H1 (cell line): Measurements from ENCODE around the gene PRKAG3. TPM values are rescaled to one million over a fixed set of nuclear protein-coding genes. Genes with fewer than 3 reads are reported as not detected.

Experiments
- CTCF ChIA-PET: fragments of 300-600 bp; sonication (Branson Sonifier 250); formaldehyde crosslinking; loops from one replicate; lab custom pipeline; 2021; ENCODE audit not compliant: partially characterized antibody; lab: Charles Lee
- POLR2A ChIA-PET: fragments of 300-600 bp; sonication (Branson Sonifier 250); formaldehyde crosslinking; loops from one replicate; lab custom pipeline; 2021; ENCODE audit warnings: inconsistent platforms; ENCODE audit not compliant: partially characterized antibody; lab: Charles Lee
- DNase-seq, 2 experiments: peaks; one replicate each; pipeline versions ENCODE4 v3.0.0 to v3.0.0-alpha.2; 2010 to 2022; ENCODE audit warnings: low spot score in 2 of 2, low read depth in 1 of 2, mixed read lengths in 1 of 2
- FAIRE-seq: peaks from 2 replicates; lab custom pipeline; 2011; peaks lifted over from hg19 to GRCh38; lab: Jason Lieb, UNC
- H2AFZ ChIP-seq: 2 replicates; pipeline ENCODE4 v1.8.1; 2012; ENCODE audit warnings: low read length, inconsistent platforms
- H2AK5ac ChIP-seq: 2 replicates; pipeline ENCODE4 v1.6.1; 2013; ENCODE audit warnings: low read depth, low read length
- H2BK120ac ChIP-seq: replicated peaks from 2 replicates; pipeline ENCODE3; 2013; ENCODE audit warnings: low read depth, low read length, inconsistent platforms
- H2BK12ac ChIP-seq: 2 replicates; pipeline ENCODE4 v1.6.1; 2013; ENCODE audit warnings: low read depth, low read length
- H2BK15ac ChIP-seq: 2 replicates; pipeline ENCODE4 v1.6.1; 2013; ENCODE audit warnings: low read length
- H2BK20ac ChIP-seq: 2 replicates; pipeline ENCODE4 v1.6.1; 2013; ENCODE audit warnings: low read length
- H2BK5ac ChIP-seq: 2 replicates; pipeline ENCODE4 v1.6.1; 2013; ENCODE audit warnings: low read depth, low read length
- H3K14ac ChIP-seq: 2 replicates; pipeline ENCODE4 v1.6.1; 2013; ENCODE audit warnings: inconsistent platforms; ENCODE audit not compliant: insufficient read length
- H3K18ac ChIP-seq: 2 replicates; pipeline ENCODE4 v1.6.1; 2013; ENCODE audit warnings: low read length; ENCODE audit errors: extremely low read depth
- H3K23ac ChIP-seq: 2 replicates; pipeline ENCODE4 v1.6.1; 2013; ENCODE audit warnings: inconsistent platforms; ENCODE audit not compliant: insufficient read length
- H3K23me2 ChIP-seq: 2 replicates; pipeline ENCODE4 v1.6.1; 2013; ENCODE audit warnings: low read depth, low read length
- H3K27ac ChIP-seq: 2 replicates; pipeline ENCODE4 v1.6.1; 2011; ENCODE audit warnings: low read depth, low read length, inconsistent platforms
- H3K27me3 ChIP-seq, 4 experiments: replicated peaks in 1 of 4; 1 replicate in 1 of 4; 2 replicates in 3 of 4; pipeline versions ENCODE4 v1.6.1 to v1.8.1; 2011 to 2013; ENCODE audit warnings: low read length in 3 of 4, mild to moderate bottlenecking in 3 of 4, inconsistent platforms in 2 of 4, mixed read lengths in 2 of 4, moderate library complexity in 1 of 4; ENCODE audit not compliant: control insufficient read depth in 3 of 4, insufficient read depth in 3 of 4; ENCODE audit errors: extremely low read depth in 1 of 4
- H3K36me3 ChIP-seq, 4 experiments: 2 replicates each; pipeline versions ENCODE4 v1.6.1 to v1.8.1; 2011 to 2013; ENCODE audit warnings: mild to moderate bottlenecking in 4 of 4, low read length in 3 of 4, moderate library complexity in 2 of 4, control low read depth in 1 of 4, inconsistent platforms in 1 of 4; ENCODE audit not compliant: insufficient read depth in 4 of 4, control insufficient read depth in 2 of 4
- H3K4ac ChIP-seq: replicated peaks from 2 replicates; pipeline ENCODE3; 2013; ENCODE audit warnings: low read length, low read depth, mixed read lengths, inconsistent platforms; ENCODE audit not compliant: insufficient read length
- H3K4me1 ChIP-seq, 4 experiments: replicated peaks in 1 of 4; 1 replicate in 1 of 4; 2 replicates in 3 of 4; pipeline versions ENCODE4 v1.6.1 to v1.8.1; 2011 to 2013; ENCODE audit warnings: low read length in 3 of 4, inconsistent platforms in 2 of 4, mixed read lengths in 1 of 4; ENCODE audit not compliant: insufficient read depth in 4 of 4, control insufficient read depth in 3 of 4
- H3K4me2 ChIP-seq, 2 experiments: 2 replicates each; pipeline versions ENCODE4 v1.6.1 to v1.8.1; 2011 to 2013; ENCODE audit warnings: low read depth in 2 of 2, low read length in 2 of 2, control low read depth in 1 of 2, inconsistent platforms in 1 of 2, mild to moderate bottlenecking in 1 of 2; ENCODE audit not compliant: insufficient read depth in 1 of 2
- H3K4me3 ChIP-seq, 4 experiments: fragments of 200-600, 300-600 bp in 1 of 4; sonication (generic), shearing (Covaris generic), sonication (Bioruptor Twin) in 1 of 4; 2 replicates each; pipeline versions ENCODE4 v1.5.1 to v1.8.1; 2011 to 2016; ENCODE audit warnings: low read length in 4 of 4, low read depth in 3 of 4, control low read depth in 2 of 4, inconsistent platforms in 2 of 4, mild to moderate bottlenecking in 2 of 4, mixed read lengths in 1 of 4, moderate library complexity in 1 of 4; ENCODE audit not compliant: insufficient read depth in 2 of 4; ENCODE audit errors: extremely low read depth in 1 of 4
- H3K56ac ChIP-seq: replicated peaks from 2 replicates; pipeline ENCODE3; 2013; ENCODE audit warnings: low read depth, mild to moderate bottlenecking, mixed read lengths, low read length, inconsistent platforms; ENCODE audit not compliant: insufficient read length
- H3K79me1 ChIP-seq: 2 replicates; pipeline ENCODE4 v1.6.1; 2013; ENCODE audit warnings: low read depth, low read length, control low read depth
- H3K79me2 ChIP-seq, 2 experiments: 2 replicates each; pipeline versions ENCODE4 v1.6.1 to v1.8.1; 2012 to 2013; ENCODE audit warnings: low read length in 2 of 2, mild to moderate bottlenecking in 2 of 2, inconsistent platforms in 1 of 2; ENCODE audit not compliant: insufficient read depth in 2 of 2, control insufficient read depth in 1 of 2
- H3K9ac ChIP-seq, 4 experiments: replicated peaks in 1 of 4; 1 replicate in 1 of 4; 2 replicates in 3 of 4; pipeline versions ENCODE4 v1.6.1 to v1.8.1; 2011 to 2013; ENCODE audit warnings: low read depth in 3 of 4, low read length in 3 of 4, control low read depth in 2 of 4, mild to moderate bottlenecking in 2 of 4, moderate library complexity in 2 of 4, inconsistent platforms in 1 of 4; ENCODE audit errors: extremely low read depth in 1 of 4
- H3K9me3 ChIP-seq, 2 experiments: 2 replicates each; pipeline versions ENCODE4 v1.6.1 to v1.8.1; 2012 to 2013; ENCODE audit warnings: mild to moderate bottlenecking in 2 of 2, moderate library complexity in 2 of 2, control low read depth in 1 of 2, inconsistent platforms in 1 of 2, low read depth in 1 of 2, low read length in 1 of 2, mixed read lengths in 1 of 2; ENCODE audit not compliant: insufficient read depth in 2 of 2
- H4K20me1 ChIP-seq, 2 experiments: replicated peaks in 1 of 2; 2 replicates each; pipeline versions ENCODE3 to v1.8.1; 2011 to 2013; ENCODE audit warnings: inconsistent platforms in 2 of 2, low read length in 2 of 2, mild to moderate bottlenecking in 1 of 2; ENCODE audit not compliant: insufficient read depth in 2 of 2, control insufficient read depth in 1 of 2
- H4K5ac ChIP-seq: 2 replicates; pipeline ENCODE4 v1.6.1; 2013; ENCODE audit warnings: low read length, low read depth, mixed read lengths, inconsistent platforms; ENCODE audit not compliant: insufficient read length
- H4K8ac ChIP-seq: 2 replicates; pipeline ENCODE4 v1.8.0; 2013; ENCODE audit warnings: mild to moderate bottlenecking, moderate library complexity, low read length, inconsistent platforms; ENCODE audit not compliant: insufficient read depth; ENCODE audit errors: extremely low read depth
- H4K91ac ChIP-seq: replicated peaks from 2 replicates; pipeline ENCODE3; 2013; ENCODE audit warnings: low read length, mixed read lengths, inconsistent platforms; ENCODE audit not compliant: insufficient read length
- CTCF ChIP-seq, 3 experiments: IDR thresholded peaks; 1 replicate in 2 of 3; 2 replicates in 1 of 3; pipeline versions ENCODE4 v1.5.1 to v1.6.1; 2011; ENCODE audit warnings: low read length in 3 of 3, mild to moderate bottlenecking in 3 of 3, inconsistent platforms in 2 of 3, low read depth in 1 of 3, moderate library complexity in 1 of 3; ENCODE audit not compliant: insufficient read depth in 1 of 3; ENCODE audit errors: control extremely low read depth in 1 of 3
- KDM5A ChIP-seq: fragments of 200-600 bp; IDR thresholded peaks from 2 replicates; pipeline ENCODE4 v1.7.1; 2012; ENCODE audit warnings: mild to moderate bottlenecking, low read length, inconsistent platforms, mixed read lengths
- RAD21 ChIP-seq, 2 experiments: IDR thresholded peaks in 1 of 2; conservative IDR thresholded peaks in 1 of 2; 2 replicates each; pipeline ENCODE4 v1.6.1; 2011; ENCODE audit warnings: low read depth in 2 of 2, low read length in 2 of 2, improper control_type of control experiment in 1 of 2, inconsistent platforms in 1 of 2, mild to moderate bottlenecking in 1 of 2, moderate library complexity in 1 of 2
- SUZ12 ChIP-seq: fragments of 200-600 bp; sonication (generic); IDR thresholded peaks from 2 replicates; pipeline ENCODE4 v1.6.1; 2012; ENCODE audit warnings: mild to moderate bottlenecking, inconsistent platforms, low read length, moderate library complexity, mixed read lengths
- WGBS, 2 experiments: shearing (Covaris generic) in 1 of 2; methylation state at CpG; one replicate each; pipeline versions ENCODE4 v1.1.6 to v1.1.7; 2013 to 2015; ENCODE audit warnings: low lambda C conversion rate in 2 of 2, mixed read lengths in 2 of 2, inconsistent platforms in 1 of 2, low coverage in 1 of 2, missing lambda C conversion rate in 1 of 2; ENCODE audit not compliant: insufficient replicate concordance in 2 of 2, insufficient coverage in 1 of 2, insufficient read length in 1 of 2; ENCODE audit errors: extremely low coverage in 1 of 2, missing lambda C conversion rate in 1 of 2; 5-methylcytosine and 5-hydroxymethylcytosine counted together
- polyA plus RNA-seq, 7 experiments: library from polyadenylated mRNA; depleted of rRNA in 3 of 7; stranded (reverse) in 5 of 7; unstranded in 2 of 7; fragments of >200 nt in 5 of 7; fragments of 200-250 nt in 2 of 7; gene quantifications; 1 replicate in 5 of 7; 2 replicates in 1 of 7; 4 replicates in 1 of 7; pipeline versions ENCODE4 v1.2.1 to v1.2.3, GENCODE V29; 2011 to 2013; ENCODE audit warnings: missing spikeins in 2 of 7, mixed read lengths in 2 of 7
- total RNA-seq: library from RNA; stranded (reverse); fragmentation: NEBNext Ultra II Directional; extraction: Animal tissue kit (Norgen Biotek cat#: 25700); gene quantifications from 2 replicates; pipeline ENCODE4 v1.2.1, GENCODE V29; 2021

Gene PRKAG3
- total and polyA plus RNA-seq, 2 of the 8 experiments (the other 6 are each of a cell fraction or from before 2014, with no cell fraction given), result not detected

GRCh38 chr2:218865999-218866398 lies 34.4 kb upstream of the PRKAG3 start:
- Histone ChIP-seq H3K9ac (no peak overlapping the region), H3K36me3 (no peaks in the 10 kb centered on the region), H3K14ac (no peak overlapping the region), H2BK12ac (no peak overlapping the region), H3K4me1 (peaks cover 0 to 8% (median 5%) of the 10 kb centered on the region in 4 experiments), H2BK5ac (no peak overlapping the region), H4K91ac (no peak overlapping the region), H3K4ac (no peak overlapping the region), H2BK120ac (no peak overlapping the region), H2AK5ac (no peak overlapping the region), H4K20me1 (peaks cover 8 to 9% of the 10 kb centered on the region in 2 experiments), H3K56ac (no peak overlapping the region), H3K27ac (no peak overlapping the region), H3K23me2 (no peaks in the 10 kb centered on the region; the same call in 1 of the 2 replicates), H3K79me2 (no peaks in the 10 kb centered on the region), H2BK20ac (no peak overlapping the region), H2AFZ (no peak overlapping the region), H4K5ac (no peak overlapping the region), H3K23ac (no peak overlapping the region), H3K79me1 (no peaks in the 10 kb centered on the region), H3K9me3 (no peaks in the 10 kb centered on the region), H3K4me3 (no peak overlapping the region), H3K4me2 (no peak overlapping the region), H2BK15ac (no peak overlapping the region), H3K27me3 (peaks cover 62 to 94% (median 88%) of the 10 kb centered on the region in 4 experiments), H3K18ac (no peak overlapping the region), H4K8ac (no peak overlapping the region)
- CTCF ChIA-PET, result interaction anchor here (1.7 to 7.4 kb wide), 3 partner anchors 7 to 27 kb away, joined by 8 to 83 read pairs (median 13); no protein-coding TSS in a partner anchor
- FAIRE-seq, result no peak
- WGBS, 2 experiments, result 67% methylated on average over 1 of the region's 6 CpGs; no CpG with 5 or more reads in 1 of the 2 experiments
- no peak for DNase-seq
- TF ChIP-seq CTCF (IDR thresholded peaks at IDR 0.05; ENCODE audit: control extremely low read depth in 1 of 3, insufficient read depth in 1 of 3, low read depth in 1 of 3, low read length in 3 of 3), result peak in 2 of 3 experiments; percentile 23 to 33; a peak in 2 of 4 replicates
- TF ChIP-seq SUZ12, result 0 out of 2 replicates have a peak, but pooled peaks have one; percentile 3
- TF ChIP-seq RAD21 (IDR thresholded peaks at IDR 0.05 in 1 of 2, conservative IDR thresholded peaks at IDR 0.05 in 1 of 2; ENCODE audit: low read depth in 2 of 2, low read length in 2 of 2), result 0 out of 4 replicates have a peak, but pooled peaks of 1 of the 2 experiments have one; percentile 9
- TF ChIP-seq KDM5A, result no peak
- POLR2A ChIA-PET, result no interaction called here
